ENCODE results near the gene RBM17.
A peak's percentile ranks its signal among the peaks of the same experiment; 100 is the strongest.
"Not testable (repeated sequence)": the region's sequence is repeated elsewhere in the genome, so short reads cannot be mapped to it uniquely, and the experiment has no call there.

Gene RBM17

DNA sequence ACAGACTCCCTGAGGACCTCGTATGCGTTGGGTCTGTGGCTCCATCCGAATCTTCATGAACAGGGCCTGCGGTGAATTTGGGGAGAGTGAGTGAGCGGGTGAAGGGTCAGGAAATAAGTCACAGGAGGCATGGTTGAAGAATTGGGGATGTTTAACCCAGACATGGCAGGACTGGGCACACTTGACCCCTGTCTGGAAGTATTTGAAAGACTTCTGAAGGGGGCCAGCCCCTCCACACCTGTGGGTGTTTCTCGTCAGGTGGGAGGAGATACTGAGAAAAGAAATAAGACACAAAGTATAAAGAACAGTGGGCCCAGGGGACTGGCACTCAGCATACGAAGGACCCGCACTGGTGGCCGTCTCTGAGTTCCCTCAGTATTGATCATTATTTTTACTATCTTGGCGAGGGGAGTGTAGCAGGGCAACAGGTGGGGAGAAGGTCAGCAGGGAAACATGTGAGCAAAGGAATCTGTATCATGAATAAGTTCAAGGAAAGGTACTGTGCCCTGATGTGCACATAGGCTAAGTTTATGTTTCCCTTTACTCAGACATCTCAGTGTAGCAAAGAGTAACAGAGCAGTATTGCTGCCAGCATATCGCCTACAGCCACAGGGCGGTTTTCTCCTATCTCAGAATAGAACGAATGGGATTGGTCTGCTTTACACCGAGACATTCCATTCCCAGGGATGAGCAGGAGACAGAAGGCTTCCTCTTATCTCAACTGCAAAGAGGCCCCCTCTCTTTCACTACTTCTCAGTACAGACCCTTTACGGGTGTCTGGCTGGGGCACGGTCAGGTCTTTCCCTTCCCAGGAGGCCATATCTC, 75.6 kb downstream of the RBM17 start:
- H3K27ac ChIP-seq, result peak overlapping the region; percentile 86 to 95 (median 92)
- peak overlapping the region; percentile 64 to 84 (median 77) for H3K4me3 ChIP-seq
- TF ChIP-seq Cebpa-rat (IDR thresholded peaks at IDR 0.05), result no peak
- H3K27me3 ChIP-seq, result no peaks in the 10 kb centered on the region
- peaks cover 38 to 67% (median 50%) of the 10 kb centered on the region in 11 experiments; a peak in 21 of 22 replicates for H4K20me1 ChIP-seq
- peaks cover 16 to 36% (median 25%) of the 10 kb centered on the region in 11 experiments; a peak in 19 of 22 replicates for H3K36me3 ChIP-seq
- H3K9ac ChIP-seq, result peak overlapping the region; percentile 83 to 94 (median 91)
- H3K4me2 ChIP-seq, result peak overlapping the region; percentile 83 to 98 (median 96)
- no peaks in the 10 kb centered on the region for H3K9me3 ChIP-seq (replicated peaks in 1 of 11)
- H3K4me1 ChIP-seq, result peaks cover 49 to 66% (median 56%) of the 10 kb centered on the region in 10 experiments

DNA sequence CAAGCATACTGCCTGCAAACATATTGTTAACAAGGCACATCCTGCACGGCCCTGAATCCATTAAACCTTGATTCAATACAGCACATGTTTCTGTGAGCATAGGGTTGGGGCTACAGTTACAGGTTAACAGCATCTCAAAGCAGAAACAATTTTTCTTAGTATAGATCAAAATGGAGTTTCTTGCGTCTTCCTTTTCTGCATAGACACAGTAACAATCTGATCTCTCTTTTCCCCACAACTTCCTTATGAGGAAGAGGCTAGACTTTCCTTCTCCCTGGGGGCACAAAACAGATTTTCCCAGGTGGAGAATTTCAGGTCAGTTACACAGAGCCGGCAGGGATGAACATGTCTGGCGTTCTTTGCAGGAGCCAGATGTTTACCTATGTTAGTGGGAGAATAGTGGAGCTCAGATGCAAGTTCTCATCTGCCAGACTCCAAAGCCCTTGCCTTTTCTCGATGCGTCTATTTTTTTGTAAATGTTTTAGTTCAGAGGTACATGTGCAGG, 76.4 kb downstream of the RBM17 start:
- H3K9me3 ChIP-seq (replicated peaks in 1 of 11), result no peaks in the 10 kb centered on the region
- peak overlapping the region in 5 of 11 experiments; percentile 19 to 90 (median 23); a peak in 4 of 22 replicates for H3K9ac ChIP-seq
- H3K36me3 ChIP-seq, result peaks cover 16 to 36% (median 25%) of the 10 kb centered on the region in 11 experiments; a peak in 19 of 22 replicates
- peak overlapping the region in 4 of 10 experiments; percentile 70 to 84 (median 78); a peak in 4 of 20 replicates for H3K4me3 ChIP-seq
- H3K4me1 ChIP-seq, result peaks cover 57 to 74% (median 64%) of the 10 kb centered on the region in 10 experiments
- H3K4me2 ChIP-seq, result peak overlapping the region; percentile 83 to 98 (median 96)
- no peaks in the 10 kb centered on the region for H3K27me3 ChIP-seq
- H3K27ac ChIP-seq, result peak overlapping the region in 2 of 11 experiments; percentile 92 to 94; a peak in 5 of 22 replicates
- peaks cover 46 to 75% (median 54%) of the 10 kb centered on the region in 11 experiments; a peak in 21 of 22 replicates for H4K20me1 ChIP-seq
- TF ChIP-seq Cebpa-rat (IDR thresholded peaks at IDR 0.05), result no peak

DNA sequence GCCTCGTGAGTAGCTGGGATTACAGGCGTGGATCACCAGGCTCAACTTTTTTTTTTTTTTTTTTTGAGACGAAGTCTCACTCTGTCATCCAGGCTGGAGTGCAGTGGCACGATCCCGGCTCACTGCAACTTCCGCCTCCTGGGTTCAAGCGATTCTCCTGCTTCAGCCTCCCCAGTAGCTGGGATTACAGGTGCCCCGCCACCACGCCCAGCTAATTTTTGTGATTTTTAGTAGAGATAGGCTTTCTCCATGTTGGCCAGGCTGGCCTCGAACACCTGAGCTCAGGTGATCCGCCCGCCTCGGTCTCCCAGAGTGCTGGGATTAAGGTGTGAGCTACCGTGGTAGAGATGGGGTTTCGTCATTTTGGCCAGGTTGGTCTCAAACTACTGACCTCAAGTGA, 77.1 kb downstream of the RBM17 start:
- Histone ChIP-seq H4K20me1 (peaks cover 50 to 78% (median 59%) of the 10 kb centered on the region in 11 experiments; a peak in 21 of 22 replicates), H3K4me1 (peaks cover 63 to 81% (median 71%) of the 10 kb centered on the region in 10 experiments), H3K36me3 (peaks cover 16 to 36% (median 25%) of the 10 kb centered on the region in 11 experiments; a peak in 19 of 22 replicates), H3K9ac (0 out of 22 replicates have a peak overlapping the region, but pooled peaks of 1 of the 11 experiments have one; percentile 19), H3K4me2 (peak overlapping the region in 6 of 11 experiments; percentile 92 to 98 (median 96); a peak in 7 of 22 replicates)
- not testable (repeated sequence) for H3K27ac ChIP-seq; H3K4me3 ChIP-seq; H3K27me3 ChIP-seq; H3K9me3 ChIP-seq (replicated peaks in 1 of 11)

All from BLaER1 treated with 17β-estradiol and CSF1 and Interleukin-3, amounts not matched to agents 10 nM and 100 nM (cell line).